Keratinocyte (primary cell): Measurements from ENCODE around the gene S100Z. TPM values are rescaled to one million over a fixed set of nuclear protein-coding genes. Genes with fewer than 3 reads are reported as not detected.
A peak's percentile ranks its signal among the peaks of the same experiment; 100 is the strongest.

Experiments
- DNase-seq: peaks from one replicate; pipeline ENCODE4 v3.0.0-alpha.2; 2011; ENCODE audit warnings: low read depth, missing footprints, low spot score
- FAIRE-seq: peaks from 2 replicates; lab custom pipeline; 2011; peaks lifted over from hg19 to GRCh38; lab: Jason Lieb, UNC
- H2AFZ ChIP-seq: 2 replicates; pipeline ENCODE4 v1.6.0; 2012; ENCODE audit warnings: low read length, control low read depth, inconsistent platforms; ENCODE audit not compliant: control insufficient read depth
- H3K27ac ChIP-seq: 2 replicates; pipeline ENCODE4 v1.5.1; 2011; ENCODE audit warnings: low read length; ENCODE audit not compliant: control insufficient read depth, insufficient read depth
- H3K27me3 ChIP-seq: 3 replicates; pipeline ENCODE4 v1.6.0; 2011; ENCODE audit warnings: low read length; ENCODE audit not compliant: control insufficient read depth, insufficient read depth; ENCODE audit errors: extremely low read depth
- H3K36me3 ChIP-seq, 2 experiments: 2 replicates in 1 of 2; 3 replicates in 1 of 2; pipeline ENCODE4 v1.5.1; 2011; ENCODE audit warnings: low read length in 2 of 2, mild to moderate bottlenecking in 1 of 2; ENCODE audit not compliant: control insufficient read depth in 2 of 2, insufficient read depth in 2 of 2; ENCODE audit errors: extremely low read depth in 1 of 2
- H3K4me1 ChIP-seq: 3 replicates; pipeline ENCODE4 v1.5.1; 2011; ENCODE audit warnings: low read length; ENCODE audit not compliant: control insufficient read depth, insufficient read depth; ENCODE audit errors: extremely low read depth
- H3K4me2 ChIP-seq: 3 replicates; pipeline ENCODE4 v1.6.0; 2011; ENCODE audit warnings: low read depth, low read length; ENCODE audit not compliant: control insufficient read depth, insufficient read depth; ENCODE audit errors: extremely low read depth
- H3K4me3 ChIP-seq, 3 experiments: fragments of 200-600 bp in 1 of 3; sonication (generic) in 1 of 3; 2 replicates in 2 of 3; 3 replicates in 1 of 3; pipeline ENCODE4 v1.5.1; 2011 to 2016; ENCODE audit warnings: low read length in 3 of 3, mild to moderate bottlenecking in 3 of 3, control low read depth in 2 of 3, inconsistent platforms in 1 of 3, low read depth in 1 of 3, mixed read lengths in 1 of 3, mixed run types in 1 of 3, moderate library complexity in 1 of 3; ENCODE audit not compliant: control insufficient read depth in 2 of 3, insufficient read depth in 2 of 3; ENCODE audit errors: extremely low read depth in 1 of 3
- H3K79me2 ChIP-seq: 2 replicates; pipeline ENCODE4 v1.6.0; 2012; ENCODE audit warnings: low read length; ENCODE audit not compliant: control insufficient read depth, insufficient read depth
- H3K9ac ChIP-seq: 3 replicates; pipeline ENCODE4 v1.6.0; 2011; ENCODE audit warnings: low read length; ENCODE audit not compliant: control insufficient read depth, insufficient read depth; ENCODE audit errors: extremely low read depth
- H3K9me1 ChIP-seq: 3 replicates; pipeline ENCODE4 v1.6.0; 2011; ENCODE audit warnings: low read length; ENCODE audit not compliant: control insufficient read depth, insufficient read depth; ENCODE audit errors: extremely low read depth
- H3K9me3 ChIP-seq: 2 replicates; pipeline ENCODE4 v1.5.1; 2012; ENCODE audit warnings: low read depth, low read length; ENCODE audit not compliant: control insufficient read depth
- H4K20me1 ChIP-seq: 3 replicates; pipeline ENCODE4 v1.6.0; 2011; ENCODE audit warnings: low read length; ENCODE audit not compliant: control insufficient read depth, insufficient read depth; ENCODE audit errors: extremely low read depth
- EZH2 ChIP-seq: IDR thresholded peaks from one replicate; pipeline ENCODE4 v1.6.1; 2012; ENCODE audit warnings: inconsistent platforms, mild to moderate bottlenecking, low read length, moderate library complexity
- dilution Hi-C: fragments of 300-500 bp; cut with MboI; formaldehyde crosslinking; loops from one replicate; pipeline ENCODE4 v1.7.0; 2020; ENCODE audit warnings: low sequenced_read_pairs; ENCODE audit not compliant: extremely low pct_ligation_motif_present
- polyA plus RNA-seq, 5 experiments: library from polyadenylated mRNA; depleted of rRNA in 3 of 5; stranded (reverse) in 3 of 5; stranded (forward) in 1 of 5; unstranded in 1 of 5; fragments of >200 nt; gene quantifications; 1 replicate in 1 of 5; 2 replicates in 3 of 5; 3 replicates in 1 of 5; pipeline versions ENCODE4 v1.2.1 to v1.2.3, GENCODE V29; 2011 to 2012; ENCODE audit warnings: missing spikeins in 2 of 5, low read depth in 1 of 5, low replicate concordance in 1 of 5
- TF ChIP-seq, protein P1 (sequence below), 3 experiments: IDR thresholded peaks in 1 of 3; conservative IDR thresholded peaks in 1 of 3; optimal IDR thresholded peaks in 1 of 3; 2 replicates in 2 of 3; 3 replicates in 1 of 3; pipeline versions ENCODE3 to v1.5.1; 2011; ENCODE audit warnings: low read length in 3 of 3, mild to moderate bottlenecking in 3 of 3, moderate library complexity in 2 of 3, control low read depth in 1 of 3, inconsistent platforms in 1 of 3; ENCODE audit not compliant: insufficient read depth in 2 of 3; ENCODE audit errors: extremely low read depth in 1 of 3

The S100Z gene
- polyA plus RNA-seq, 1 donor (not counting 4 experiments of a cell fraction or from before 2014, with no cell fraction given) = not detected

DNA sequence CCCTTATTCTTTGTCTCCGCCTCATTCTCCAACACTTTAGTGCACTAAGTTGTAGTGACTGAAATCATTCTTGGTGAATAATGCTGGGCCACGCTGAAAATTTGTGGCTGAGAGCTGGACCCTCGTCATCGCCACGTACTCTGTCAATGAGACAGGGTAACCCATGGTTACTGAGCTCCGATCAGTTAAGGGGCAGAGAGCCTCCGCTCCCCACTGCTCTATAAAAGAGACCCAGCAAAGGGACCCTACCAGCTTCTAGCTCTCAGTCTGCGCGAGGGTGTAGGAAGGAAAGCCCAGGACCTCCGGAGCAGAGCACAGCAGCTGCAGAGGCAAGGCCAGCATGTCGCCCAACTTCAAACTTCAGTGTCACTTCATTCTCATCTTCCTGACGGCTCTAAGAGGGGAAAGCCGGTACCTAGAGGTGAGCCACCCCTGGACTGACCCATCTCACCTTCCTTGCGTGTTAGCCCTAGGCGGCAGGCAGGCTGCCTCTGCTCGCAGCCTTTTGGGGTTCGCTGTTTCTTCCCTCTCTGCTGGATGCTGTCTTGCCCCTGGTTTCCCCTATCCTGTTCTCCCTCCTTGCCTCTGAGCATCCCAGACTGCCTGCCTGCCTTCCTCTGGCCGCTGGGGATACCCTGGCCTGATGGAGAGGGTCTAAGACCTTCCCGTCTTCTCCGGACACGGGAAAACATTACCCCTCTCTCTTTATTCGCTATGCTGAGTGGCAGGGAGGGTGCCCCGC lies 103.2 kb downstream of the S100Z start, which contains the start of gene CRHBP:
CRHBP (plus strand) TSS at position 251 of the 742 bp plus-strand sequence; CDS start at position 341, 90 bp downstream.
- Histone ChIP-seq H3K4me1 (no peaks in the 10 kb centered on the region), H3K9me1 (no peaks in the 10 kb centered on the region), H3K4me2 (peak within 1 kb of the TSS; percentile 16), H3K9ac (no peak within 1 kb of the TSS), H3K79me2 (no peaks in the 10 kb centered on the region), H3K27ac (no peak within 1 kb of the TSS), H2AFZ (no peak within 1 kb of the TSS), H3K36me3 (no peaks in the 10 kb centered on the region), H3K9me3 (no peaks in the 10 kb centered on the region), H3K4me3 (peak within 1 kb of the TSS in 1 of 3 experiments; percentile 26), H3K27me3 (peaks cover 40% of the 10 kb centered on the region), H4K20me1 (no peaks in the 10 kb centered on the region)
- TF ChIP-seq EZH2 = peak; percentile 57
- TF ChIP-seq, protein P1, sequence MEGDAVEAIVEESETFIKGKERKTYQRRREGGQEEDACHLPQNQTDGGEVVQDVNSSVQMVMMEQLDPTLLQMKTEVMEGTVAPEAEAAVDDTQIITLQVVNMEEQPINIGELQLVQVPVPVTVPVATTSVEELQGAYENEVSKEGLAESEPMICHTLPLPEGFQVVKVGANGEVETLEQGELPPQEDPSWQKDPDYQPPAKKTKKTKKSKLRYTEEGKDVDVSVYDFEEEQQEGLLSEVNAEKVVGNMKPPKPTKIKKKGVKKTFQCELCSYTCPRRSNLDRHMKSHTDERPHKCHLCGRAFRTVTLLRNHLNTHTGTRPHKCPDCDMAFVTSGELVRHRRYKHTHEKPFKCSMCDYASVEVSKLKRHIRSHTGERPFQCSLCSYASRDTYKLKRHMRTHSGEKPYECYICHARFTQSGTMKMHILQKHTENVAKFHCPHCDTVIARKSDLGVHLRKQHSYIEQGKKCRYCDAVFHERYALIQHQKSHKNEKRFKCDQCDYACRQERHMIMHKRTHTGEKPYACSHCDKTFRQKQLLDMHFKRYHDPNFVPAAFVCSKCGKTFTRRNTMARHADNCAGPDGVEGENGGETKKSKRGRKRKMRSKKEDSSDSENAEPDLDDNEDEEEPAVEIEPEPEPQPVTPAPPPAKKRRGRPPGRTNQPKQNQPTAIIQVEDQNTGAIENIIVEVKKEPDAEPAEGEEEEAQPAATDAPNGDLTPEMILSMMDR (optimal IDR thresholded peaks at IDR 0.05 in 1 of 3, IDR thresholded peaks at IDR 0.05 in 1 of 3, conservative IDR thresholded peaks at IDR 0.05 in 1 of 3; ENCODE audit: extremely low read depth in 1 of 3, insufficient read depth in 2 of 3, low read length in 3 of 3) = no peak
- DNase-seq (no peak), FAIRE-seq (no peak)
- dilution Hi-C loops = no loop called here

DNA sequence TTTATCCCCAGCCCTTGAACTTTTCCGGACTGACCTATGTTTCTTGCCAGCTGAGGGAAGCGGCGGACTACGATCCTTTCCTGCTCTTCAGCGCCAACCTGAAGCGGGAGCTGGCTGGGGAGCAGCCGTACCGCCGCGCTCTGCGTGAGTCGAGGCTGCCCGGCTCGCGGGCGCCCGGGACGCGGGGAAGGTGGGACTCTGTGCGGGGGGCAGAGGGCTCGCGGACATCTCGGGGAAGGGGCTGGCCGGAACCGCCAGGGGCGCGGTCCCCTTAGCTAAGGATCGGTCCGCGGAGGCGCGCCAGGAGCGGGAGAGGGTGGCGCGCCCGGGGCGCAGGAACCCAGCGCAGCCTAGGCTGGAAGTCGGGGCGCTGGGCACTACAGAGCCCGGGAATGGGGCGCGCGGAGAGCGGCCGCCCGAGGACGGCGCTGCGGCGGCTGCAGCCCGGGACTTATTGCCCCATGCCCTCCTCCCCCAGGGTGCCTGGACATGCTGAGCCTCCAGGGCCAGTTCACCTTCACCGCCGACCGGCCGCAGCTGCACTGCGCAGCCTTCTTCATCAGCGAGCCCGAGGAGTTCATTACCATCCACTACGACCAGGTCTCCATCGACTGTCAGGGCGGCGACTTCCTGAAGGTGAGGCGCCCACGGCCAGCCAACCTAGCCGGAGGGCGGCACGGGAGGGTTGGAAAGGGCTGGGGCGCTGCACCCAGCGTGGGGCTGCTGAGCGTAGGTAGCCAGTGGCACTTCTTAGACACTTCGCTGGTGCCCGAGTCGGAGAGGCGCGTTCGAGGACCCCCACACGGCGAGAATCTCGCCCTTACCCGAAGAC lies 104.0 kb downstream of the S100Z start:
- Histone ChIP-seq H3K36me3 (no peaks in the 10 kb centered on the region), H4K20me1 (no peaks in the 10 kb centered on the region), H3K27me3 (peaks cover 40% of the 10 kb centered on the region), H3K4me3 (peak overlapping the region in 1 of 3 experiments; percentile 26), H3K4me2 (peak overlapping the region; percentile 16), H2AFZ (no peak overlapping the region), H3K9me1 (no peaks in the 10 kb centered on the region), H3K9ac (no peak overlapping the region), H3K27ac (no peak overlapping the region), H3K4me1 (peaks cover 2% of the 10 kb centered on the region), H3K79me2 (no peaks in the 10 kb centered on the region), H3K9me3 (no peaks in the 10 kb centered on the region)
- dilution Hi-C loops = no loop called here
- TF ChIP-seq, protein P1 (optimal IDR thresholded peaks at IDR 0.05 in 1 of 3, IDR thresholded peaks at IDR 0.05 in 1 of 3, conservative IDR thresholded peaks at IDR 0.05 in 1 of 3; ENCODE audit: extremely low read depth in 1 of 3, insufficient read depth in 2 of 3, low read length in 3 of 3) = no peak
- peak; percentile 86 for TF ChIP-seq EZH2
- DNase-seq (no peak), FAIRE-seq (no peak)
